HL-60 (cell line): ENCODE data around the gene PPARGC1A.

Experiments
- DNase-seq, 2 experiments: peaks; one replicate each; pipeline ENCODE4 v3.0.0-alpha.2; 2010 to 2020; ENCODE audit warnings: low read depth in 1 of 2, low spot score in 1 of 2
- H3K27ac ChIP-seq: fragments of 250-450 bp; sonication (Bioruptor Pico); replicated peaks from 2 replicates; pipeline ENCODE4 v1.5.1; 2020; ENCODE audit warnings: mild to moderate bottlenecking, moderate library complexity
- H3K27me3 ChIP-seq: fragments of 250-450 bp; sonication (Bioruptor Pico); 2 replicates; pipeline ENCODE4 v1.5.1; 2021; ENCODE audit warnings: mild to moderate bottlenecking, moderate library complexity; ENCODE audit not compliant: insufficient read depth, poor library complexity, severe bottlenecking
- H3K4me3 ChIP-seq: replicated peaks from 2 replicates; pipeline ENCODE4 v1.5.1; 2011; ENCODE audit warnings: mild to moderate bottlenecking, control low read depth, low read length; ENCODE audit not compliant: insufficient read depth
- GABPA ChIP-seq: IDR thresholded peaks from 2 replicates; pipeline ENCODE4 v1.6.1; 2012; ENCODE audit warnings: low read depth
- POLR2AphosphoS5 ChIP-seq: IDR thresholded peaks from 2 replicates; pipeline ENCODE4 v1.6.1; 2012; ENCODE audit warnings: low read depth
- REST ChIP-seq: IDR thresholded peaks from 2 replicates; pipeline ENCODE4 v1.6.1; 2012; ENCODE audit warnings: low read depth; ENCODE audit not compliant: insufficient replicate concordance
- SPI1 ChIP-seq: IDR thresholded peaks from 2 replicates; pipeline ENCODE4 v1.6.1; 2012; ENCODE audit warnings: low read depth, mild to moderate bottlenecking, borderline replicate concordance
- TF ChIP-seq, protein P1 (sequence below): IDR thresholded peaks from one replicate; pipeline ENCODE4 v1.5.1; 2011; ENCODE audit warnings: low read length, control low read depth, inconsistent platforms; ENCODE audit not compliant: insufficient read depth

PPARGC1A gene

DNA sequence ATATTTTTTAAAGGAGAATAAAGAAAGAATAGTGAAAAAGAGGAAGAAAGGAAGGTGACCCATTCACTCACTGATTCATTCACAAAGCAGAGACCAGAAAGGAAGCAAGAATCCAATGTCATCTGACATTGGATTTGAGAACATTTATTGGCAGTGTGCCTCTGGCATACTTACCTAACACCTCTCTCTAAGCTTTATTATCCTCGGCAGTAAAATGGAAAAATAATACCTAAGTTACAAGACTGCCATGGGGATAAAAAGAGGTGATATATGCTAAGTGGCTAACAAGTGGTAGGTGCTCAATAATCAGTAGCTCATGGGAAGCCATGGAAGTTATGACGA is 41.6 kb upstream of the PPARGC1A start:
- no peak for DNase-seq
- Histone ChIP-seq H3K27me3 (no peaks in the 10 kb centered on the region), H3K4me3 (no peak overlapping the region), H3K27ac (no peak overlapping the region)
- no peak for TF ChIP-seq POLR2AphosphoS5
- TF ChIP-seq, protein P1, sequence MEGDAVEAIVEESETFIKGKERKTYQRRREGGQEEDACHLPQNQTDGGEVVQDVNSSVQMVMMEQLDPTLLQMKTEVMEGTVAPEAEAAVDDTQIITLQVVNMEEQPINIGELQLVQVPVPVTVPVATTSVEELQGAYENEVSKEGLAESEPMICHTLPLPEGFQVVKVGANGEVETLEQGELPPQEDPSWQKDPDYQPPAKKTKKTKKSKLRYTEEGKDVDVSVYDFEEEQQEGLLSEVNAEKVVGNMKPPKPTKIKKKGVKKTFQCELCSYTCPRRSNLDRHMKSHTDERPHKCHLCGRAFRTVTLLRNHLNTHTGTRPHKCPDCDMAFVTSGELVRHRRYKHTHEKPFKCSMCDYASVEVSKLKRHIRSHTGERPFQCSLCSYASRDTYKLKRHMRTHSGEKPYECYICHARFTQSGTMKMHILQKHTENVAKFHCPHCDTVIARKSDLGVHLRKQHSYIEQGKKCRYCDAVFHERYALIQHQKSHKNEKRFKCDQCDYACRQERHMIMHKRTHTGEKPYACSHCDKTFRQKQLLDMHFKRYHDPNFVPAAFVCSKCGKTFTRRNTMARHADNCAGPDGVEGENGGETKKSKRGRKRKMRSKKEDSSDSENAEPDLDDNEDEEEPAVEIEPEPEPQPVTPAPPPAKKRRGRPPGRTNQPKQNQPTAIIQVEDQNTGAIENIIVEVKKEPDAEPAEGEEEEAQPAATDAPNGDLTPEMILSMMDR = no peak
- TF ChIP-seq SPI1 = no peak
- TF ChIP-seq REST = no peak
- no peak for TF ChIP-seq GABPA

DNA sequence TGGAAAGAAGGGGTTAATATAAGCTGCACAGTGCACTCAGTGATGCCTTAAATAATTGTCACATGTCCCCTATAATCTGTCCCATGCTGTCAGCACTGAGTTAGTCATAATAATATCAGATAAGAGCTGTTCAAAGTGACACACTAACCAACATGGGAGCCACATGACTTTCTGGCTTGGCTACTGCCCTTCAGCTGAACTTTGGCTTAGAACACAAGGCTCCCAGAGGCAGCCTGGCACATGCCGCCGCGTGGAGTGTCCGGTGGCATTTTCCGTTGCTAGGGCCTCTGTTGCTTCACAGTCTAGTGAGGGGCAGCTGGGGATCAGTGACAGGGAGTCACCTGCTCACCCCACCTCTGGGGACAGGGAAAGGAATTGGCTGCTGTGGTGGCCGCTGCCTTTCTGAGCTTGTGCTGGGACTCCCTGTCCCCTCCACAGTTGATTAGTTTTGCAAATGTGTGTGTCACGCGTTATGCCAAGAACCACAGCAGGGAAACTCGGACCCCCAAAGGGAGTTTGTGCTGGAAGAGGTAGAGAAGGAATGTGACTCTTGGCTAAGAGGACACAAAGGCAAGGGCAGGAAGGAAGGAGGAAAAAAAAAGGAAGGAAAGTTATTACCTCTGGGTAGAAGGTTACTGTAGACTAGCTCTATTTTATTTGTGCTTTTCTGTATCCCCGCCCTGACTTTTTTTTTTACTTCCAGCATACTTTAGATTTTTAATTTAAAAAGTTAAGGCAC is 41.1 kb upstream of the PPARGC1A start:
- TF ChIP-seq, protein P1 = no peak
- TF ChIP-seq GABPA (no peak), POLR2AphosphoS5 (no peak), REST (no peak), SPI1 (no peak)
- Histone ChIP-seq H3K4me3 (no peak overlapping the region), H3K27ac (no peak overlapping the region), H3K27me3 (peaks cover 4% of the 10 kb centered on the region)
- no peak for DNase-seq

DNA sequence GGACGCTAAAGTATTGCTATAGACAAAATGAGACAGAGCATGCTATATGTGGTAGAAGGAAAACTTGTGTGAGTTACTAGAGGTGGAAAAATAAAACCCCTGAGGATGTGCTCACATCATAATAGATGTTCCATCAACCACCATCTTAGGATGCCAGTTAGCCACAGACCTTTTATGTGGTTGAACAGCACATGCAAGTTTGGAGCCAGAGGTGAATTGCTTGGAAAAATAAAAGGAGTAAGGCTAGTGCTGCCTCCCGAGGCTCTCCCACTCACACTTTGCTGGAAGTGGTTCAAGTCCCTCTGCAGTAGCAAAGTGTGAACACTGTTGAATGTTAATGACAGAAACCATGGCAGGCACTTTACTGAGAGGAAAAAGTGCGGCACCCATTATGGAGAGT is 39.4 kb upstream of the PPARGC1A start:
- Histone ChIP-seq H3K27ac (no peak overlapping the region), H3K27me3 (peaks cover 6% of the 10 kb centered on the region), H3K4me3 (no peak overlapping the region)
- TF ChIP-seq SPI1 = no peak
- TF ChIP-seq REST = no peak
- no peak for TF ChIP-seq POLR2AphosphoS5
- TF ChIP-seq GABPA = no peak
- TF ChIP-seq, protein P1 = no peak
- DNase-seq = no peak
